Measurements from ENCODE around the gene CARS1. TPM values are rescaled to one million over a fixed set of nuclear protein-coding genes. Genes with fewer than 3 reads are reported as not detected.

The CARS1 gene
- 10 to 100 TPM; 40.6 to 69.7 (median 57.8) TPM for total RNA-seq

DNA sequence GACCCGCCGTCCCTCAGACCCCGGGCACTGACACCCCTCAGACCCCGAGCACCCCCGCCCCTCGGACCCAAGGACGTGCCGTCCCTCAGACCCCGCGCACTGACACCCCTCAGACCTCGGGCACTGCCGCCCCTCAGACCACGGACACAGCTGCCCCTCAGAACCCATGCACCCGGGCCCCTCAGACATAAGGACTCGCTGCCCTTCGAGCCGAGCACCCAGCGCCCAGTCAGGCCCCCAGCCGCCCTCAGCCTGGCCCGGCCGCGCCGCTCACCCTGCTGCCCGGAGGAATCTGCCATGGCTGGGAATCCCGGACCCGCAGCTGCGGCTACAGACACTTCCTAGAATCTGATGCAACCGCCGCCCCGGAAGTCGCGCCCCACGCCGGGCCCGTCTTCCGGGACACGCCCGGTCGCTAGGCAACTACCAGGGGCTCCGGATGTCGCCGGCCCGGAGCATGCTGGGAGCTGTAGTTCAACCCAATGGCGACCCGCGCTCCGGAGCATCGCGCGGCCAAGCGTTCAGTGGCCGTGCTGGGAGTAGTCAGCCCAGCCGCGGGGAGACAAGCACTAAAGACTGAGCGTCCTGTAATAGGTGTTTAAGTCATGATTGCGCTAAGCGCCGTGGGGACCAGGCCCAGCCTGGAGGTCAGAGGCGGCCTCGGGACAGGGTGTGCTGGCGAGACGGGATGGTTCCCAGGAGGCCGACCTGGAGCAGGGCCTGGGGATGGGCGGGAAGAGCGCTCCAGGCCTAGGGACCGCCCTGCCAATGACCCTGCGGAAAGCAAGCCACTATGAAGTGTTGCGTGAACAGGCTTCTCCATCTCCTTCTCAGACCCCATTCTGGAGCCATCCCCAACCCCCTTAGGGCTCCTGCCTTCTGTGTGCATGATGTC is at the start of gene CARS1:
Gene CARS1 (minus strand): TSS at position 355 of the 895 bp plus-strand sequence. CDS start 56 bp downstream, at position 299.
- ATAC-seq (ENCODE audit: low FRiP score): peak; percentile 91
- peak; percentile 88 for DNase-seq (ENCODE audit: low spot score)
- TF ChIP-seq, protein P1, sequence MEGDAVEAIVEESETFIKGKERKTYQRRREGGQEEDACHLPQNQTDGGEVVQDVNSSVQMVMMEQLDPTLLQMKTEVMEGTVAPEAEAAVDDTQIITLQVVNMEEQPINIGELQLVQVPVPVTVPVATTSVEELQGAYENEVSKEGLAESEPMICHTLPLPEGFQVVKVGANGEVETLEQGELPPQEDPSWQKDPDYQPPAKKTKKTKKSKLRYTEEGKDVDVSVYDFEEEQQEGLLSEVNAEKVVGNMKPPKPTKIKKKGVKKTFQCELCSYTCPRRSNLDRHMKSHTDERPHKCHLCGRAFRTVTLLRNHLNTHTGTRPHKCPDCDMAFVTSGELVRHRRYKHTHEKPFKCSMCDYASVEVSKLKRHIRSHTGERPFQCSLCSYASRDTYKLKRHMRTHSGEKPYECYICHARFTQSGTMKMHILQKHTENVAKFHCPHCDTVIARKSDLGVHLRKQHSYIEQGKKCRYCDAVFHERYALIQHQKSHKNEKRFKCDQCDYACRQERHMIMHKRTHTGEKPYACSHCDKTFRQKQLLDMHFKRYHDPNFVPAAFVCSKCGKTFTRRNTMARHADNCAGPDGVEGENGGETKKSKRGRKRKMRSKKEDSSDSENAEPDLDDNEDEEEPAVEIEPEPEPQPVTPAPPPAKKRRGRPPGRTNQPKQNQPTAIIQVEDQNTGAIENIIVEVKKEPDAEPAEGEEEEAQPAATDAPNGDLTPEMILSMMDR (IDR thresholded peaks at IDR 0.05): no peak

DNA sequence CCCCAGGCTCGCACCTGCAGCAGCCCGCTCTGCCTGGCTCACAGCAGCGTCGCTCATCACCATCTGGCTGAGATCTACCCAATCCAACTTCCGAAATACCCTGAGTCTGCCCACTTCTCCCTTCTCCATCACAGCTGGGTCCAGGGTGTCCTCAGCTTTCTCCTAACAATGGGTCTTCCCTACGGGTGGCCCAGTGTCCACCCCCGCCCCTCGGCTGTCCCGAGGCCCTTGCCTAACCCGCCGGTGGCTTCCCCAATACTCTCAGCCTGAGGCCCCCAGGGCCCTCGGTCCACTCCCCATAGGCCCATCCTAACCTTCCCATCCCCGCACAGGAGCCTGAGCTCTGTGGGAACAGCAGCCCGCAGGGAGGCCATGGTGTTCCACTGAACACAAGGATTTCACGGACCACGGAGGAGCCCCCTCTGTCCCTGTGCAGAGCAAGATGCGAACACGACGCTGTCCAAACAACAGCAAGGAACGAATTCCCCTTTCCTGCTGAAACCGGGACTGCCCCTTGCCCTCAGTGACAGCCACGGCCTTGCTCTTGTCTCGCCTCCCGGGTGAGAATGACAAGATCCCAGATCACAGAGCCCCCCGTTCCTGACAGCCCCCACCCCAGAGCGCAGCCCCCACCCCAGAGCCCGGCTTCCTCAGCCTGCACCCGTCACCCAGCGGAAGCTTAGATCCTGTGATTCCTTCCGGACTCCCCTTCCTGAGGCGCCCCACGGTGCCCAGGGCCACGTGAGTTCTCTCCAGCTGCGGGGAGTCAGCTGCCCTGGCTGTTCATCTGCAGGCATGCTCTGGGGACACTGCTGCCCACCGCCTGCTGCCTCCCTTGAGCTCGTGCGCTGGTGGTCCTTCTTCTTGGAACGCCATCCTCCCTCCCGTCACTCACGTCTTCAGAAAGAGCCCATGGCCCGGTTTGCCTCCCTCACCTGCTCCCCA is 48.8 kb upstream of the CARS1 start:
- ATAC-seq (ENCODE audit: low FRiP score) (no peak), DNase-seq (ENCODE audit: low spot score) (peak; percentile 4)
- TF ChIP-seq, protein P1 (IDR thresholded peaks at IDR 0.05): no peak

DNA sequence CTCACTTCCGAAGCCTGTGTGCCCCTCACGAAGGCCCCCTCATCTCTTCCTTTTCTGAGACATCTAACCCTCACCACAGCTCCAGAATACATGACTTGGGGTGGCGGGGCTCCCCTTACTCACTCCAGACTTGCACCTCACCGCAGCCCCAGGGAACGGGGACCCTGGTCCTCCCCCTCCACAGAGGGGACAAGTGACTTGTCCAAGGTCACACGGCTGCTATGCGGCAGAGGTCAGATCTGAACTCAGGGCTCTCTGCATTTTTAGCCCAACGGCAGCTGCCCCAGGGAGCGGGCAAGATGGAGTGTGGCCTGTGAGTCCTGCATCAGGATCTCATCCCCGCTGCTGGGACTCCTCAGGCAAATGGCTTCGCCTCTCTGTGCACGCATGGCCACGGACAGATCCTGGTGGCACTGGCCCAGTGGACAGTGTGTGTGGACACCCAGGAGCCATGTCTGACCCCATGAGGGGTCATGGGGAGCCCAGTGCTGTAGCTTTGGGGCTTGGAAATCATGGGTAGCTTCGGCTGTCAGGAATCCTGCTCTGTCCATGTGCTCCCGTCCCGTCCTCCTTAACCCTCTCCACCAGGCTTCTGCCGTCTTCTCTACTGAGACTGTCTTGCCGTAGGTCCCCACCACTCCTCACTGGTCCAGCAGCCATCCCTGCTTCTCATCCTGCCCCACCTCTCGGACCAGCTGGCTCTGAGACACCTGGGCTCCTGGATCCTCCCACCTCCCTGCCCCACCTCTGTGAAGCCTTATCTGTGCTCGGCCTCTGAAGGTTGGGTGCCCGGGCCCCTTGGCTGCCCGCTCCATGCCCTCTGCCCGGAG is 48.0 kb upstream of the CARS1 start:
- ATAC-seq (ENCODE audit: low FRiP score) (no peak), DNase-seq (ENCODE audit: low spot score) (peak; percentile 18)
- TF ChIP-seq, protein P1 (IDR thresholded peaks at IDR 0.05): no peak

DNA sequence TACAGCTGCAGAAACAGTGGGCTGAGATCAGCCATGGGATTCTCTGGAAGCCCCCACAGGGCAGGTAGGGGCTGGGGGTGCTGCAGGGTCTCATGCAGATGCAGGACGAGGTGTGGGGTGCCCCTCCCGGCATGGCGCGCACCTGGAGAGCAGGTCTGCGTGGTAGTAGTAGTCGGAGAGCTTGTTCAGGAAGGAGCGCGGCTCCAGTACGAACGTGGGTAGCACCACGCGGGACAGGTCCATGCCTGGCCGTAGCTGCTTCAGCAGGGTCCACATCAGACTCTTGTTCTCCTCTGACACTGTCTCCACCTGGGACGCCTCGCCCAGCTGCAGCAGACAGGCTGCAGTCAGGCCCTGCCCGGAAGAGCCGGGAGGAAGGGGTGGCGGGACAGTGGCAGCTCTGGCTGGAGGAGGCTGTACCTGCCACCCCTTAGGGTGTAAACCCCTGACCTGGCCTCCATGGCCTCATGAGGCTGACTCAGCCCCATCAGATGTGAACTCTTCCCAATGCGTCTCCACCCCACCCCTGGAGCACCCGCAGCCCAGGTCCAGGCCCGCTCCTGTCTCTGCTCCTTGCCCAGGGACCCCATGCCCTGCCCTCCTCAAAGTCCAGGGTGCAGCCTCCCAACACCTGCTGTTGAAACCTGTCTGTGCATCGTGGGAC is 47.0 kb upstream of the CARS1 start:
- DNase-seq (ENCODE audit: low spot score) (peak; percentile 20), ATAC-seq (ENCODE audit: low FRiP score) (no peak)
- TF ChIP-seq, protein P1 (IDR thresholded peaks at IDR 0.05): no peak

DNA sequence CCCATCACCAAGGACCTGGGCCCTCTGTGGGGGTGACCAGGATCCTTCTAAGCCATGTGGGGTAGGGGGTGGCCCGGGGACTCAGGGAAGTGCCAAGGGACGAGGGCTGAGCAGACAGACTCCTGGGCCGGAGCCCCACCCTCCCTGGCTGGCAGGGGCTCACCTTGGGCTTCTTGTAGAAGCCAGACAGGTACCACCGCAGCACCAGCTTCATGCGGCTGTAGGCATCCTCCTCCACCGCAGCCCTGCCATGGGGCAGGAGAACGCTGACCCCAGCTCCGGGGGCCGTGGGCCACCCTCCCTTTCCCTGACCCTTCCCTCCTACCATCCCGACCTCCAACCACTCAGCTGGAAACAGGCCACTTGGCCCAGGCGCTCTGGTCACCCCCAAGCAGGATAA is 45.9 kb upstream of the CARS1 start:
- ATAC-seq (ENCODE audit: low FRiP score) (no peak), DNase-seq (ENCODE audit: low spot score) (no peak)
- TF ChIP-seq, protein P1 (IDR thresholded peaks at IDR 0.05): no peak

DNA sequence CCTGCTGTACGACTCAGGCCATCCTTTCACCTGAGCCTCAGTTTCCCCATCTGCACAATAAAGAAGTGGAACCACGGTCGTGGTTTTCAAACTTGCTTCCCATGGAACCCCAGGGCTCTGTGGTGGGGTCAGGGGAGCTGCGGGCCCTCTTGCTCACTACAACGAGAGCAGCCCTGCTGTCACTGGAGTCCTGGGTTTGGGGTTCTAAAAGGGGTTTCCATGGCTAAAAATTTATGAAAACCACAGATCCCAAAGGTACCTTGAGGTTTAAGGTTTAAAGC is 45.4 kb upstream of the CARS1 start:
- DNase-seq (ENCODE audit: low spot score) (no peak), ATAC-seq (ENCODE audit: low FRiP score) (no peak)
- TF ChIP-seq, protein P1 (IDR thresholded peaks at IDR 0.05): no peak
